Stimulated activated CD4-positive, alpha-beta T cell treated with anti-CD3 and anti-CD28 coated beads, Interleukin-2, amount 100 ng/mL, for 4 hours (primary cell): ENCODE data around the gene NAA25.
"Not testable (repeated sequence)": the region's sequence is repeated elsewhere in the genome, so short reads cannot be mapped to it uniquely, and the experiment has no call there.

Experiments
- DNase-seq: peaks from one replicate; pipeline ENCODE4 v3.0.0-alpha.2; 2020; ENCODE audit warnings: low read depth

The NAA25 gene

GRCh38 chr12:112061137-112061536 lies 47.4 kb downstream of the NAA25 start:
- DNase-seq, result no peak

DNA sequence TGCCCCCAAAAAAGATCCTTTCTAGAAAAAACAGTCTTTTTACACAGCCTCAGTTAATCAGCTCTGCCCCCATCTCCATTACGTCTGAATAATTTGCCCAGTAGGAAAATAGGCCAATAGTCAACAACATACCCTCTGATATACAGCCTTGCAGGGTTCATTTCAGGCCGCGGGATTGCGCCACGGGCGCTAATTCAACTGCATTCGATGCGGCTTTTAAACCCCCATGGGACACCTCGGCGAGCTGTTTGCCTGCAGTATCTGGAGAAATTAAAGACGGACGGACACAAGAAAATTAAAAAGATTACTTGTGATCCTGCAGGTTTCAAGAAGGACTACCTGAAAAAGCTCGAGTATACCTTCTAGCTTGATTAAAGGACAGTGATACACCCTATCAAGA lies 59.2 kb downstream of the NAA25 start:
- DNase-seq, result no peak

GRCh38 chr12:112046003-112046402 lies 62.6 kb downstream of the NAA25 start:
- DNase-seq, result no peak

- not testable (repeated sequence) for DNase-seq
Observed at GRCh38 chr12:112036614-112037013, 72.0 kb downstream of the NAA25 start.

- DNase-seq, result no peak
Observed at GRCh38 chr12:112035219-112035785, 73.3 kb downstream of the NAA25 start.

DNA sequence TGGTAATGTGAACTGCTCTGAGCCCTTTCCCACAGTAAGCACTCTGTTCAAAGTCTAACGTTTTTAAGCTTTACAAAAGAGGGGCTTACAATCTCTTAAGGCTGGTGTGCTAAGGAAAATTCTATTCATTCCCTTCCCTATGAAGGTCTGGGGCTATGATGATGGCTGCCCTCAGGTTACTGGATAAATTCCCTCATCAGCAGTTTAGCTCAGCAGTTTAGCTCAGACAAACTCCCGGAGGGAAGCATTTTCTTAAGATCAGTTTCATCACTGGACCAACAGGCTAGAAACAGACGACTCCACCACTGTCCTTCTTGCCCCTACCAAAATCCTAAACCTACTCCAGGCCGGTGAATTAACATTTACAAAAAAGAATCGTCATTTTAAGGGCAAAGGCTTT lies 76.3 kb downstream of the NAA25 start:
- no peak for DNase-seq

DNA sequence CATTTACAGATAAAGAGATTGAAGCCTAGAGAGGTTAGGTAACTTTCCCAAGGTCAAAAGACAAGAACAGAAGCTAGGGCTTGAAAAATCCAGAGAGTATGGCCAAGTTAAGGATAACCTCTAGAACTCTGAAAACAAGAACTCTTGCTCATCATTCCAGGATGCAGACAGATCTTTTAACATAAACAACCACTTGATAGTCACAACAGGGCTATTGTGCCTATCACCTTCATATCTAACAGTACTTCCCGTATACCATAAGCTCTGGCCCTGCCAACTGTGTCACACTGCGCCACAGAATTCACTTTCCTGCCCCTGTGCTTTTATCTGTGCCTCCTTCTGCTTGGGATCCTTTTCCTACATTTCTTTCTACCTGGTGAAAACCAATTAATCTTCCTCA lies 77.1 kb downstream of the NAA25 start:
- DNase-seq, result no peak

- DNase-seq, result no peak
Observed at GRCh38 chr12:112029301-112029700, 79.3 kb downstream of the NAA25 start.

- DNase-seq, result no peak
Observed at GRCh38 chr12:112025808-112026375, 82.7 kb downstream of the NAA25 start.

DNA sequence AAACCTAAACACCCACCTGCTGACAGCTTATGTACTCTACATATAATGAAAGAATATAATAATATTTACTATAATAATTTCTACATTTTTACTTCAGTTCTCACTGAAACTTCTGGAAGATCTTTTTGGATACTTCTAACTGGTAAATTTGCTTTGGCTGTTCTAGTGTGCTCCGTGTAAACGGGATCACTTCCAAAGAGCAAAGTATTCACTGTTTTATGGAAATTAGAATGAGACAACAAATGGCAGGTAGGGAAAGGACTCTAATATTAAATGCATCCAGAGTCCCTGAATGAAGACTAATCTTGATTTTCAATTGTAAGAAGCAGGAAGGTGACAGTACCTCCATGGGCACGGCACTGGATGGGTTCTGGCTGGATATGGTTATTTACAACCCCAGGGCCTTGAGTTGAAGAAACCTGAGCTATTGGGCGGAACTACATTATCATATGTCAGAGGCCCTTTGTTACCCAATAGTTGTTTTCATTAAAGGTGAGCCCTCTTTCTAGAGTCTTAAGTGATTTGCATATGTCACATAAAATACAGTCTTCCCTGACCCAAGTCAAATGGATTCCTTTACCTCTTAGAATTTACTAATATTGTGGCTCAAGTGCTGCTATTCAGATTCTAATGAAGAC lies 84.7 kb downstream of the NAA25 start:
- DNase-seq, result no peak

- DNase-seq, result no peak
Observed at GRCh38 chr12:112022241-112023016, 86.2 kb downstream of the NAA25 start.

- DNase-seq, result no peak
Observed at GRCh38 chr12:112020947-112021457, 87.6 kb downstream of the NAA25 start.

- no peak for DNase-seq
Observed at GRCh38 chr12:112018571-112019237, 89.9 kb downstream of the NAA25 start.

DNA sequence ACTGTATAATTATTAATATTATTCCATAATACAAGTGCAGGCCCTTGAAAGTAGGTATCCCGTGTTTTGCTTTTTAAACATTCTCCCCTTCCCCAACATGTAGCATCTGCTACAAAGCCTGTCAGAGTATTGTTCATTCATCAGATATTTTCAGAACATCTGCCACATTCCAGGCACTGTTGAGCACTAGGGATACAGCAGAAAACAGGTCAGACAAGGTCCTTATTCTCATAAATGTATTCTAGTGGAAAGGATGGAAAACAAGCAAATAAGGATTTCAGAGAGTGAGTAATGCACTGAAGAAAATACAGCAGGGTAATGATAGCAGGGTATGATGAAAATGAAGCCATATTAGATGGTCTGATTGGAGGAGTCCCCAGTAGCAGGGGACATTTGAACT lies 91.5 kb downstream of the NAA25 start:
- DNase-seq, result no peak

DNA sequence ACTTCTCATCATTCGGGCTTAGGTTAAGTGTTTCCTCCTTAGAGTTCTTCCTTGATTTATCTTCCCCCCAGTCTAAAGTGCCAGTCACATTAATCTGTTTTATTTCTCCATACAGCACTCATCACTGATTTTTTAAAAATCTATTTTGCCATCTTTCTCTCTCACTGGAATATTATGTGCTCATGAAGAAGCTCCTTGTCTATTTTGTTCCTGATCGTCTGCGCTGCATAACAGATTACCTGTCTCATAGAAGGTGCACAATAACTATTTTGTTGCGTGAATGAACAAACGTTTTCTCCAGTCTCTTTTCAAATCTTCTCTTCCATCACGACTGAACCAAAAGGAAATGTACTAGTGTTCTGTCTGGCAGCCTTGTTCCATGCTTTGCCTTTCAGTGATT lies 92.6 kb downstream of the NAA25 start:
- no peak for DNase-seq

- peak; percentile 68 for DNase-seq
Observed at GRCh38 chr12:112013601-112014402, 94.8 kb downstream of the NAA25 start.

GRCh38 chr12:112012775-112013600 lies 95.6 kb downstream of the NAA25 start, which contains the start of the genes ERP29 and TMEM116:
ERP29 (plus strand) TSS chr12:112013426; CDS start chr12:112013466, 40 bp downstream.
TMEM116 (minus strand) TSS chr12:112013165; CDS start chr12:112005270, 7,895 bp downstream.
- peak; percentile 100 for DNase-seq

DNA sequence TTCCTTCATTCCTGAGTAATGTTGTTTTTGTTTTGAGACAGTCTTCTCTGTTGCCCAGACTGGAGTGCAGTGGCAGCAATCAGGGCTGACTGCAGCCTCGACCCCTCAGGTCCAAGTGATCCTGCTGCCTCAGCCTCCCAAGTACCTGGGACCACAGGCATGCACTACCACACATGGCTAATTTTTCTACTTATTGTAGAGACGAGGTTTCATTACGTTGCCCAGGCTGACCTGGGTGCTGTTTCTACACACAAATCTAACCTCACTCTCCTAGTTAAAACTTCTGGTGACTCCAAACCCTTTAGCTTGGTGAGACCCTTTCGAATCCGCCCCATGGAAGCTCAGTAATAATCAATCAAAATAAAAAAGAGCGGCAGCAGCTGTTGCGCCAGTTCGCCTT lies 96.9 kb downstream of the NAA25 start:
- no peak for DNase-seq

GRCh38 chr12:112010415-112011344 lies 97.9 kb downstream of the NAA25 start:
- DNase-seq, result no peak
